CD4-positive, alpha-beta T cell (primary cell): Measurements from ENCODE around the gene PIP5K1C. TPM values are rescaled to one million over a fixed set of nuclear protein-coding genes. Genes with fewer than 3 reads are reported as not detected.

ENCODE experiments used
- ATAC-seq: fragments of 200-7000 bp; cut with Tn5 transposase; one replicate; pipeline ENCODE4 v1.10.0; 2022; ENCODE audit warnings: mild to moderate bottlenecking; ENCODE audit not compliant: poor library complexity
- CTCF ChIA-PET: fragments of 350-600 bp; sonication (Branson Sonifier 250); formaldehyde crosslinking; loops from one replicate; lab custom pipeline; 2021; ENCODE audit warnings: antibody characterized with exemption, inconsistent platforms; lab: Charles Lee
- POLR2A ChIA-PET: fragments of 350-600 bp; sonication (Branson Sonifier 250); formaldehyde crosslinking; loops from one replicate; lab custom pipeline; 2021; ENCODE audit warnings: antibody characterized with exemption, inconsistent platforms; lab: Charles Lee
- DNase-seq, 14 experiments: peaks; one replicate each; pipeline ENCODE4 v3.0.0-alpha.2; 2013 to 2020; ENCODE audit warnings: mixed read lengths in 2 of 14
- H3K27ac ChIP-seq, 2 donors: one replicate each; pipeline versions ENCODE4 v1.5.1 to v1.7.0; 2013; ENCODE audit warnings: low read length in 2 of 2, low read depth in 1 of 2, mild to moderate bottlenecking in 1 of 2
- H3K27me3 ChIP-seq, 2 experiments: 1 replicate in 1 of 2; 2 replicates in 1 of 2; pipeline versions ENCODE4 v1.6.1 to v1.7.0; 2013; ENCODE audit warnings: low read length in 2 of 2, control low read depth in 1 of 2, mild to moderate bottlenecking in 1 of 2, moderate library complexity in 1 of 2; ENCODE audit not compliant: insufficient read depth in 2 of 2, control insufficient read depth in 1 of 2
- H3K36me3 ChIP-seq: one replicate; pipeline ENCODE4 v1.6.1; 2013; ENCODE audit warnings: low read length, control low read depth; ENCODE audit not compliant: insufficient read depth
- H3K4me1 ChIP-seq: one replicate; pipeline ENCODE4 v1.6.1; 2013; ENCODE audit warnings: low read length, control low read depth; ENCODE audit not compliant: insufficient read depth
- H3K4me3 ChIP-seq: one replicate; pipeline ENCODE4 v1.5.1; 2013; ENCODE audit warnings: mild to moderate bottlenecking, low read length, moderate library complexity
- H3K9me3 ChIP-seq, 2 experiments: 1 replicate in 1 of 2; 2 replicates in 1 of 2; pipeline versions ENCODE4 v1.6.1 to v1.7.0; 2013; ENCODE audit warnings: low read length in 2 of 2, mild to moderate bottlenecking in 2 of 2, control low read depth in 1 of 2, moderate library complexity in 1 of 2; ENCODE audit not compliant: control insufficient read depth in 1 of 2, insufficient read depth in 1 of 2
- H3K27ac Mint-ChIP-seq: one replicate; pipeline ENCODE4 v1.8.0; 2020; ENCODE audit warnings: mixed read lengths
- H3K27me3 Mint-ChIP-seq: one replicate; pipeline ENCODE4 v1.8.0; 2021; ENCODE audit warnings: mixed read lengths
- H3K36me3 Mint-ChIP-seq: one replicate; pipeline ENCODE4 v1.8.0; 2021; ENCODE audit warnings: low read depth, mixed read lengths
- H3K4me1 Mint-ChIP-seq: one replicate; pipeline ENCODE4 v1.8.0; 2021; ENCODE audit warnings: low read depth, mixed read lengths
- H3K4me3 Mint-ChIP-seq: one replicate; pipeline ENCODE4 v1.8.0; 2020; ENCODE audit warnings: mild to moderate bottlenecking, mixed read lengths
- H3K9me3 Mint-ChIP-seq: one replicate; pipeline ENCODE4 v1.8.0; 2020; ENCODE audit warnings: mixed read lengths
- CTCF ChIP-seq: fragments of 200-600 bp; IDR thresholded peaks from one replicate; pipeline ENCODE4 v1.8.0; 2022; ENCODE audit warnings: antibody characterized with exemption, mild to moderate bottlenecking
- intact Hi-C, 2 experiments: fragments of 100-400 bp; cut with DNase I in 1 of 2; cut with micrococcal nuclease in 1 of 2; formaldehyde crosslinking; loops; one replicate each; pipeline versions ENCODE4 v1.15.1 to v1.9.0; 2023 to 2025; cut with DNase I, micrococcal nuclease
- total RNA-seq, 174 experiments: library from RNA in 2 of 174; stranded (reverse) in 2 of 174; gene quantifications; one replicate each; pipeline ENCODE4 v1.2.3 and lab custom pipeline; 2021 to 2026

Gene PIP5K1C
- total RNA-seq, 2 experiments from 2014 or later = 14.7 to 15.5 TPM

- peaks cover 5% of the 10 kb centered on the region for H3K36me3 Mint-ChIP-seq
- Histone ChIP-seq H3K9me3 (peaks cover 0 to 6% of the 10 kb centered on the region in 2 experiments), H3K36me3 (peaks cover 13% of the 10 kb centered on the region), H3K27ac (no peak overlapping the region), H3K4me1 (no peaks in the 10 kb centered on the region), H3K27me3 (no peaks in the 10 kb centered on the region), H3K4me3 (no peak overlapping the region)
- ChIA-PET CTCF (no interaction called here), POLR2A (no interaction called here)
- TF ChIP-seq CTCF = no peak
- H3K9me3 Mint-ChIP-seq = no peaks in the 10 kb centered on the region
- ATAC-seq (no peak), DNase-seq (no peak)
- H3K4me1 Mint-ChIP-seq = peaks cover 27% of the 10 kb centered on the region
- H3K27me3 Mint-ChIP-seq = no peaks in the 10 kb centered on the region
- intact Hi-C loops = no loop called here
- no peak overlapping the region for H3K27ac Mint-ChIP-seq
- H3K4me3 Mint-ChIP-seq = no peak overlapping the region
Measured at GRCh38 chr19:3679581-3679980, 20.7 kb downstream of the PIP5K1C start.

GRCh38 chr19:3679138-3679537 lies 21.1 kb downstream of the PIP5K1C start:
- no peak overlapping the region for H3K4me3 ChIP-seq
- intact Hi-C loops = no loop called here
- no peaks in the 10 kb centered on the region for H3K27me3 Mint-ChIP-seq
- peaks cover 26% of the 10 kb centered on the region for H3K4me1 Mint-ChIP-seq
- ChIA-PET CTCF (no interaction called here), POLR2A (no interaction called here)
- H3K4me3 Mint-ChIP-seq = no peak overlapping the region
- no peaks in the 10 kb centered on the region for H3K27me3 ChIP-seq
- ATAC-seq (no peak), DNase-seq (no peak)
- H3K9me3 ChIP-seq = peaks cover 0 to 2% of the 10 kb centered on the region in 2 experiments
- no peaks in the 10 kb centered on the region for H3K9me3 Mint-ChIP-seq
- H3K27ac ChIP-seq = no peak overlapping the region
- H3K36me3 ChIP-seq = peaks cover 8% of the 10 kb centered on the region
- H3K4me1 ChIP-seq = no peaks in the 10 kb centered on the region
- no peak overlapping the region for H3K27ac Mint-ChIP-seq
- peaks cover 3% of the 10 kb centered on the region for H3K36me3 Mint-ChIP-seq
- TF ChIP-seq CTCF = no peak

DNA sequence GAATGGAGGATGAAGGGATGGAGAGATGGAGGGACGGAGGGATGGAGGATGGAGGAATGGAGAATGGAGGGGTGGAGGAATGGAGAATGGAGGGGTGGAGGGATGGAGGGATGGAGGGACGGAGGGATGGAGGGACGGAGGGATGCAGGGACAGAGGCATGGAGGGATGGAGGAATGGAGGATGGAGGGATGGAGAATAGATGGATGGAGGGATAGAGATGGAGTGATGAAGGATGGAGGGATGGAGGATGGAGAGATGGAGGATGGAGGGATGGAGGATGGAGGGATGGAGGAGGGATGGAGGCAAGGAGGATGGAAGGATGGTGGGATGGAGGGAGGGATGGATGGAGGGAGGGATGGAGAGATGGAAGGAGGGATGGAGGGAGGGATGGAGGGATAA lies 22.1 kb downstream of the PIP5K1C start:
- Mint-ChIP-seq H3K4me1 (peaks cover 19% of the 10 kb centered on the region), H3K4me3 (no peak overlapping the region), H3K27me3 (no peaks in the 10 kb centered on the region), H3K9me3 (no peaks in the 10 kb centered on the region), H3K36me3 (no peaks in the 10 kb centered on the region), H3K27ac (no peak overlapping the region)
- POLR2A ChIA-PET = no interaction called here
- H3K4me1 ChIP-seq = no peaks in the 10 kb centered on the region
- intact Hi-C loops = no loop called here
- DNase-seq (no peak), ATAC-seq (no peak)
- H3K9me3 ChIP-seq = no peaks in the 10 kb centered on the region
- CTCF ChIA-PET = no interaction called here
- peaks cover 4% of the 10 kb centered on the region for H3K36me3 ChIP-seq
- TF ChIP-seq CTCF = no peak
- no peak overlapping the region for H3K4me3 ChIP-seq
- H3K27me3 ChIP-seq = no peaks in the 10 kb centered on the region
- no peak overlapping the region for H3K27ac ChIP-seq
